GM13977 (cell line): ENCODE results near the gene IGSF21.

Experiments used
- DNase-seq: peaks from one replicate; pipeline ENCODE4 v3.0.0; 2012; ENCODE audit warnings: low spot score
- CTCF ChIP-seq: IDR thresholded peaks from 2 replicates; pipeline ENCODE4 v1.5.1; 2012; ENCODE audit warnings: mild to moderate bottlenecking, control low read depth; ENCODE audit not compliant: insufficient read depth; ENCODE audit errors: extremely low read depth, missing control alignments
- in situ Hi-C: fragments of 300-500 bp; cut with MboI; formaldehyde crosslinking; loops from one replicate; pipeline ENCODE4 v1.12.0; 2022; ENCODE audit warnings: low sequenced_read_pairs, low pct_unique_long_range_greater_than_20kb, mixed read lengths, inconsistent platforms; ENCODE audit not compliant: unreplicated experiment

Gene IGSF21

GRCh38 chr1:18288722-18289121 is 181.1 kb downstream of the IGSF21 start:
- no peak for DNase-seq
- TF ChIP-seq CTCF: no peak
- in situ Hi-C loops: no loop called here

- in situ Hi-C loops: no loop called here
- no peak for TF ChIP-seq CTCF
- no peak for DNase-seq
These were observed 182.0 kb downstream of the IGSF21 start for GRCh38 chr1:18289597-18289996.

- no peak for TF ChIP-seq CTCF
- in situ Hi-C loops: no loop called here
- no peak for DNase-seq
These were observed 183.3 kb downstream of the IGSF21 start for GRCh38 chr1:18290740-18291412.

- TF ChIP-seq CTCF: no peak
- in situ Hi-C loops: no loop called here
- DNase-seq: no peak
These were observed 184.9 kb downstream of the IGSF21 start for GRCh38 chr1:18292531-18292930.

GRCh38 chr1:18293291-18293690 is 185.7 kb downstream of the IGSF21 start:
- in situ Hi-C loops: no loop called here
- no peak for DNase-seq
- no peak for TF ChIP-seq CTCF

GRCh38 chr1:18294437-18295176 is 187.0 kb downstream of the IGSF21 start:
- no peak for TF ChIP-seq CTCF
- in situ Hi-C loops: no loop called here
- DNase-seq: no peak
